ENCODE results near the gene AOAH.

AOAH gene

DNA sequence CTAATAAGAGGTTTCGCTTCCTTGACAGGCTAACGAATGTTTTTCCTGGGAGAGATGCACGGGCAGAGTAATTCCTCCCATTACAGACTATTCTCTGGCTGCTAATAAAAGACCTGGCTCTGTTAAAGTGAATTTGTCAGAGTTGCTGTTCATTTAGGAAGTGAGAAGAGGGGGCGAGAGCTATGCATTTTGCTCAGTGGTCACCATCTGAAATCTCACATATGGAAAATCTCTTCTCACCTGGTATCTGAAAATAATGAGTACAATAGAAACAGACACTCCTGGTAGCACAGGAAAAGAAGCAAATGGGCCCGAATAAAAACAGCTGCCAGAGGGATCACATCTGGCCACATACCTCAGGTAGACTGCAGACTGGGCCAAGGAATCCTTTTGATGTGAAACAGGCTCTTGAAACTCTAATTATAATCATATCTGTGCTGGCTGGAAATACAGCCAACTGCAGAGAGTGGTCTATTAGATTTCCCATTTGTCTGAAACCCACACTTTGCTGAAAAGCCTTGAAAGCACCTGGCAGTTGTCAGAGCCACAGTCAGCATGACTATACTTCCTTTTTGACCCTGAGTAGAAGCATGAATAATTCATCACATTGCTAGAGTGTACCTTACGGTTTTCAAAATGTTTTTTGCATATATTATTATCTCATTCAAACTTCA, 33.6 kb downstream of the AOAH start:
- CTCF ChIA-PET: interaction anchor here (1.5 to 2.6 kb wide), 3 partner anchors 12 to 508 kb away, joined by 5 to 7 read pairs (median 5); no protein-coding TSS in a partner anchor
- POLR2A ChIA-PET: no interaction called here
- TF ChIP-seq, protein P1, sequence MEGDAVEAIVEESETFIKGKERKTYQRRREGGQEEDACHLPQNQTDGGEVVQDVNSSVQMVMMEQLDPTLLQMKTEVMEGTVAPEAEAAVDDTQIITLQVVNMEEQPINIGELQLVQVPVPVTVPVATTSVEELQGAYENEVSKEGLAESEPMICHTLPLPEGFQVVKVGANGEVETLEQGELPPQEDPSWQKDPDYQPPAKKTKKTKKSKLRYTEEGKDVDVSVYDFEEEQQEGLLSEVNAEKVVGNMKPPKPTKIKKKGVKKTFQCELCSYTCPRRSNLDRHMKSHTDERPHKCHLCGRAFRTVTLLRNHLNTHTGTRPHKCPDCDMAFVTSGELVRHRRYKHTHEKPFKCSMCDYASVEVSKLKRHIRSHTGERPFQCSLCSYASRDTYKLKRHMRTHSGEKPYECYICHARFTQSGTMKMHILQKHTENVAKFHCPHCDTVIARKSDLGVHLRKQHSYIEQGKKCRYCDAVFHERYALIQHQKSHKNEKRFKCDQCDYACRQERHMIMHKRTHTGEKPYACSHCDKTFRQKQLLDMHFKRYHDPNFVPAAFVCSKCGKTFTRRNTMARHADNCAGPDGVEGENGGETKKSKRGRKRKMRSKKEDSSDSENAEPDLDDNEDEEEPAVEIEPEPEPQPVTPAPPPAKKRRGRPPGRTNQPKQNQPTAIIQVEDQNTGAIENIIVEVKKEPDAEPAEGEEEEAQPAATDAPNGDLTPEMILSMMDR (IDR thresholded peaks at IDR 0.05; ENCODE audit: control extremely low read depth, extremely low read depth, low read depth, missing control alignments): no peak
- no peak for DNase-seq (ENCODE audit: extremely low spot score)

DNA sequence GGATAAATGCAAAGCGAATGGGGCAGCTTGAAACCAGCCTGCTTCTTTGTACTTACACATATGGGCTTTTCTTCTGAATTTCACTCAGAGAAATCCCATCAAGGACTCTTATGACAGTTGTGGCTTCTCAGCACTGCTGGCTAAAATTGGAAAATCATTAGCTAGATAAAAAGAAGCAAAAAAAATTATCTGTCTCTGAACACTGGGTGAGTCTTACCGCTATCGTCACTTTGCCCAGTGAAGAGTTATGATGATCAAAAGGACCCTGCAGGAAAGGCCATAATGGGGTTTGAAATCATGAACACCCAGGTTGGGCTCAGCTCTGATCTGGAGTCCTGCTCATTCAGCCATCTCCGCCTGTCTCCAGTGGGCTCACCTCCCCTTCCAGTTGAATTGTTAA, 34.3 kb downstream of the AOAH start:
- DNase-seq (ENCODE audit: extremely low spot score): no peak
- TF ChIP-seq, protein P1 (IDR thresholded peaks at IDR 0.05; ENCODE audit: control extremely low read depth, extremely low read depth, low read depth, missing control alignments): no peak
- POLR2A ChIA-PET: no interaction called here
- CTCF ChIA-PET: interaction anchor here (0.8 to 2.6 kb wide), 4 partner anchors 11 to 509 kb away, joined by 3 to 7 read pairs (median 5); no protein-coding TSS in a partner anchor

DNA sequence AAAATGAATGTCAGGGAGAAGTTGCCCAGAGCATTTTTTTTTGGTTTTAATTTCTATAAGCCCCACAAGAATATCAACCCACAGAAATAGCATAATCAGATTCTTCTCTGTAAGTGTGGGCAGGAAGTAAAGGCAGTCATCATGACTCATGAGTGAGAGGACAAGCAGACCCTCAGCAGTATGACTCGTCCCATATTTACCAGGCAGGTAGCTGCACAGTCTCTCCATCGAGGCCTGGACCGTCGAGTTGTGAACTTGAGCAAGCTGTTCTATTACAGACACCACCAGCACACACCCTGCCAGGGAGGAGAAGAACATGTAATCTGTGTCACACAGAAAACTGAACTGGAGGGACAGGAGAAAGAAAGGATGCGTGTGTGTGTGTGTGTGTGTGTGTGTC, 37.8 kb downstream of the AOAH start:
- CTCF ChIA-PET: no interaction called here
- POLR2A ChIA-PET: no interaction called here
- TF ChIP-seq, protein P1 (IDR thresholded peaks at IDR 0.05; ENCODE audit: control extremely low read depth, extremely low read depth, low read depth, missing control alignments): no peak
- DNase-seq (ENCODE audit: extremely low spot score): no peak

DNA sequence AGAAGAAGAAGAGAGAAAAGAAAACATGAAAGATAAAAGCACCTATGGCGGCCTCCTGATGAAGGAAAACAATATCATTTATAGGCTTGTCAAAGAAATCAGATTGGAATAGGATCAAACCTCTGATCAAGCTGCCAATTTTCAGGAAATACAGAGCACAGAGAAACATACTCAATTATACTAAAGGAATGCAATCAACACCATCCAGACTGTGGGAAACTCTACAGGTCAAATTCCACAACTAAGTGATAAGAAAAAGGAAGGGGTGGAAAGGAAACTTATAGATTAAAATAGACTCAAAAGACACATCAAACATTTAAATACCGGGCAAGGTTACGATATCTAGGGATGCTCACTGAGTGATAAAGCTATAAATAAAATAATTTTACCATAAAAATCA, 39.3 kb downstream of the AOAH start:
- TF ChIP-seq, protein P1 (IDR thresholded peaks at IDR 0.05; ENCODE audit: control extremely low read depth, extremely low read depth, low read depth, missing control alignments): no peak
- ChIA-PET CTCF (interaction anchor here (0.9 to 1.3 kb wide), 2 partner anchors 14 to 515 kb away, joined by 3 to 4 read pairs; no protein-coding TSS in a partner anchor), POLR2A (no interaction called here)

DNA sequence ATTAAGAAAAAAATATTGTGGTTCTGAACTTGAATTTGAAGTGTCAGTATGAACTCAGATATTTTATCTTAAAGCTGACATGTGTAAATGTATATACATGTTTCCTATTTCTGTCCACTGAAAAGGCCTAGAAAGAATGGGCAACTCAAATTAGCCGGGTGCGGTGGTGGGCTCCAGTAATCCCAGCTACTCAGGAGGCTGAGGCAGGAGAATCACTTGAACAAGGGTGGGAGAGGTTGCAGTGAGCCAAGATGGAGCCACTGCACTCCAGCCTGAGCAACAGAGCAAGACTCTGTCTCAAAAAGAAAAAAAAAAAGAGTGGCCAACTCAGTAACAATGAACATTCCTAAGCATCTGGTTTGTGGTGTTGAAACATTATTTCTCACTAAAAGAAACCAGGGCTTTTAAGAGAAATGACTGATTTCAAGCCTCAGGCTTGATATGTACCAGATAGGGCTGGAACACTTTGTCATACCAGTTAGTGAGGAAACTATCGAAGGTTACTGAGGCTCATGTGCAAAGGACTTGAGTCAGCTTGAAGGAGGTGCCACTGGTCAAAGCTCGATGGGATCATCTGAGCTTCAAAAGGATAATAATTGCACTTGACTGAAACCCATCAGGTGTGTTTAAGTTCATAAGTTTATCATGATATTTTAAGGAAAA, 40.5 kb downstream of the AOAH start:
- ChIA-PET POLR2A (no interaction called here), CTCF (interaction anchor here (1.5 kb wide), 1 partner anchor 13 kb away, joined by 9 read pairs; no protein-coding TSS in a partner anchor)
- DNase-seq (ENCODE audit: extremely low spot score): no peak
- TF ChIP-seq, protein P1 (IDR thresholded peaks at IDR 0.05; ENCODE audit: control extremely low read depth, extremely low read depth, low read depth, missing control alignments): no peak

More for the DNA sequence above, 39.3 kb downstream of the AOAH start:
- no peak for DNase-seq (ENCODE audit: extremely low spot score)

DNA sequence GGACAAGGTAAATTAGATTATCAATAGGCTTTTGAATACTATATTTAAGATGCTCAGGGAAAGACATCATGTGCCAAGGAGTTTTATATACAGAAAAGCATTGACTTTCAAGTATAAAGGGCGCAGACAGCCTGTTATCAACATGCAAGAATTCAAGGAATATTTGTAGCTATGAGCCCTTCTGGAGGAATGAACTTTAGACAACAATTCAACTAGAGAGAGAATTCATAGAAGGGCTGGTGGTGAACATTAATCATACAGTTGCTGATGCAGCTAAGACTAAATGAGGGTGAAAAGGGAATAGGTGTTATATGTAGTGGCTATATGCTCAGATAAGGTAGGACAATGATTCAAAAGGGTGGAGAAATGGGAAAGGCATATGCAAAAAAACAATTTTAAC, 41.2 kb downstream of the AOAH start:
- ChIA-PET CTCF (interaction anchor here (1.5 to 4.2 kb wide), 2 partner anchors 12 kb away, joined by 9 to 32 read pairs; no protein-coding TSS in a partner anchor), POLR2A (no interaction called here)
- TF ChIP-seq, protein P1 (IDR thresholded peaks at IDR 0.05; ENCODE audit: control extremely low read depth, extremely low read depth, low read depth, missing control alignments): no peak
- no peak for DNase-seq (ENCODE audit: extremely low spot score)
